GM04504 (cell line): ENCODE measurements around the gene CDH4.
"Not testable (repeated sequence)": the region's sequence is repeated elsewhere in the genome, so short reads cannot be mapped to it uniquely, and the experiment has no call there.

Experiments used
- DNase-seq: peaks from one replicate; pipeline ENCODE4 v3.0.0-alpha.2; 2012; ENCODE audit warnings: low read depth

CDH4 gene

DNA sequence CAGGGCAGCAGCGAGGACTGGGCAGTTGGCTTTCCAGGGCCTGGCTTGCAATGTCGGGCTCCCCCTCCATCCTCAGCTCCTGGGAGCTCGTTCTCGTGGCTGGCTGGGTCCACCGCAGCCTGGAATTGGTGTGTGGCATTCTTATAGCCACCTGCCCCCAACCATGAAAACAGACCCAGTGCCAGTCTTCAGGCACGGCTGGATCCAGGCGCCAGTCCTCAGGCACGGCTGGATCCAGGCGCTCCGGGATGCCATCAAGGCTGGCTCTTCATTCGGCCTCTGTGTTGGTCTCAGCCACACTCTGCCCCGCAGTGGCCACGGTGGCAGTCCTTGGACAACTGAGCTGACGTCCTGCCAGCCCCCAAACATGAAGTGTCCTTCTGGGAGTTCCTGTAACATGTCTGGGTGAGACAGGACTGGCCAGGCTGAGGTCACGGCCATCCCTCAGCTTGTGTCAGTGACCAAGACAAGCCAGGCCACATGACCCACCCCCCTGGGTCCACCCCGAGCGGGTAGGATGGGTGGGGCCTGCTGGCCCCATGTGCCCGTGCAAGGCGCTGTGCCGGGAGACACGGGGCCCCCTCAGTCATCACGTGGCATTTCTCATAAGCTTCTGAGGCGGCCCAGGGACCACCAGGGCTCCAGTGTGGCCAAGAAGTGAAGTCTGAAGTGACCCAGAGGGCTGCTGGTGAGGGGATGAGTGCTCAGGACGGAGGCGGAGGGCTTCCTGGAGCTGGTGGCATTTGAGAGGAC, 714.6 kb downstream of the CDH4 start:
- DNase-seq, result no peak

DNA sequence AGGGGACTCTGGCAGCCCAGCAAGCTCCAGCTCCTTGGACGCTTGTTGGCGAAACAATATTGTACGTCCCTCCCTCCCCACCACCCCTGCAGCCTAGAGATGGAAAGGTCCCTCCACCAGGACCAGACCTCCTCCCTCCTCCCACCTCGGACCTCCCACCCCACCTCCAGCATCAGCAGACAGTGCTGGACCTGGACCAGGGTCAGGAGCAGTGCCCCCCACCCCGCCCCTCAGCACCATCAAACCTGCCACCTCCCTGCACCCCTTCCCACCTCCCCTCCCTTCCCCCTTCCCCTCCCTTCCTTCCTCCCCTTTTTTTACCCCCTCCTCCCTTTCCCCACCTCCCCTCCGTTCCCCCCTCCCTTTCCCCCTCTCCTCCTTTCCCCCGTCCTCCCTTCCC, 715.2 kb downstream of the CDH4 start:
- DNase-seq, result no peak

- no peak for DNase-seq
Observed at GRCh38 chr20:61968036-61968810, 716.2 kb downstream of the CDH4 start.

GRCh38 chr20:61968932-61969331, 716.9 kb downstream of the CDH4 start:
- DNase-seq, result no peak

DNA sequence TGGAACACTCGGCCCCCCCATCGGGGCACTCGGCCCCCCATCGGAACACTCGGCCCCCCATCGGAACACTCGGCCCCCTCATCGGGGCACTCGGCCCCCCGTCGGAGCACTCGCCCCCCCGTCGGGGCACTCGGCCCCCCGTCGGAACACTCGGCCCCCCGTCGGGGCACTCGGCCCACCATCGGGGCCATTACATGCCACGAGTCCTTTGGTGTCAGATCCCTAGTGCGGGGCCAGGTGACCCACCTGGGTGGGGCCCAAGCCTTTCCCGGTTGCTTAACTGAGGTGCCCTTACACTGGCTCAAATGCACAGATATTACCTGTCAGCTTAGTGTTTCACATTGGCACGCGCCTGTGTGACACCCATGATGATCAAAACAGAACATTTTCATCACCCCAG, 717.7 kb downstream of the CDH4 start:
- DNase-seq, result no peak

DNA sequence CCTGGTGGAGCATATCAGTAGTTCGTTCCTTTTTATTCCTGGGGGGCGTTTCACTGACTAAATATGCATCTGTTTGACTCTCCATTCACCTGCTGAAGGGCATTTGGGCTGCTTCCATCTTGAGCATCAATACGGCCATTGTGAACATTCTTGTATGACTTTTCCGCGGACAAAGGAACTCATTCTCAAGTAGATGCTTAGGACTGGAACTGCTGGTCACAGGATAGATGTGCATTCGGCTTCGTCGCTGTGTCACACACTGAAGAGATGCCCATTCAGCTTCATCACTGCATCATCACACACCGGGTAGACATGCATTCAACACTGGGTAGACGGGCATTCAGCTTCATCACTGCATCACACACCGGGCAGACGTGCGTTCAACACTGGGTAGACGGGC, 718.3 kb downstream of the CDH4 start:
- no peak for DNase-seq

- DNase-seq, result not testable (repeated sequence)
Observed at GRCh38 chr20:61971595-61971994, 719.5 kb downstream of the CDH4 start.

DNA sequence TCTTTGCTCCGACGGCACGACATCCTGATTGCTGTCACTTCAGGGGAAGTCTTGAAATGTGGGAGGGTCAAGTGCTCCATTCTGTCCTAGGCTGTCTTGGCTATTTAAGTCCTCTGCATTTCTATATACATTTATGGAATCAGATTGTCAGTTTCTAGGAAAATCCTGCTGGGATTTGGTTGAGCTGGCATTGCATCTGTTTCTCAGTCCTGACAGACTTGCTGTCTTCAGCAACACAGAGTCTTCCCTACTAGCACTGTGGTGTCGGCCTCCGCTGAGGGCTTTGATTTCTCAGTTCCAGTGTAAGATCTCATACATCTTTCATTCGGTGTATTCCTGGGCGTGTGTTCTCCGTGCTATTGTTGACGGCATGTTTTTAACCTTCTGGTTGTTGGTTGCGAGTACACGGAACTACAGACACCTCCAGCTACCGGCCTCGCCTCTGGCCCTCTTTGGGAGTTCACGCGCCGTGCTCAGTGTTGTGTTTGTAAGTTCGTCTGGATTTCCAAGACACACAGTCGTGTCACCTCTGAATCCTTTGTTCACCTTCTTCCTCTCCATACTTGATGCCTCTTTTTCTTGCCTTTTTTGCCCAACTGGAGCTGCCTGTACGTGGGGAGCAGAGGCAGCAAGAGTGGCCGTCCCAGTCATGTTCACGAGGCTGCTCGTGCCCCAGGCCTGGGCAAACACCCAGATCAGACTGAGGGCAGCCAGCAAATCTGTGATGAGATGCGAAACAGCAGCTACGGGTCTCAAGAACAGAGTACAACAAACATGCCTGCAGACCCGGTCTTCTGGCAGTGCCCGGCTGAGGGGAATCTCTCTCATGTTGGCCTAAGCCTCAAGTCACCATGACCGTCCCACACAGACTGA, 720.8 kb downstream of the CDH4 start:
- no peak for DNase-seq

- DNase-seq, result no peak
Observed at GRCh38 chr20:61973515-61974356, 721.7 kb downstream of the CDH4 start.

DNA sequence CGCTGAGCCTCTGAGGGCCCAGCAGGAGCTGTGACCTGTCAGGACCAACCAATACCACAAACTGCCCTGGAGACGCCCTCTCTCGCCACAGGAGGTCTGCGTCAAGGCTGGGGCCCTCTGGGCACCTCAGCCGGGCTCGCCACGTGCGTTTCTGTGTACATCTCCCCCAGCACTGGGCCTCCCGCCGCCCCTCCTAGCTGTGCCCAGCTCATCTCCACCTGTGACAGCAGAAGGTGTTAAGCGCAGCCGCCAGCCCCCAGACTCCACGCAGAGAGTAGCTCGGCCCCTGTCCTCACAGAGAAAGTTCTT, 722.2 kb downstream of the CDH4 start:
- no peak for DNase-seq

- no peak for DNase-seq
Observed at GRCh38 chr20:61975407-61976129, 723.5 kb downstream of the CDH4 start.

DNA sequence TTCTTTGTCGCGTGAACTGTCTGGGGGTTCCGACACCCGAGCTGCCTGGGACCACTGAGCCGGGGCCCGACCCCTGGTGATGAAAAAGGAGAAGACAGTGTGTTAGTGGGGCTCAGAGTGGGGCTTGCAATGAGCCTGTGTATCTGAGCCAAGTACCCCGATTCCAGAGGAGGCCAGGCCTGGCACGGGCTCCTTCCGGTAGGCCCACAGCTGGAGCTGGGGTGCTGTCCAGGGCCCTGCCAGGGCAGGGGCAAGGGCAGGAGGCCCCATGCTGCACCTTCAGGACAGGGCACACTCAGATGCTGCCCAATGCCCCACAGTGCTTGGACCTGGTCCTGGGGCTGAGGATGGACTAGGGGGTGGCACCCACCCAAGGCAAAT, 724.2 kb downstream of the CDH4 start:
- no peak for DNase-seq

- DNase-seq, result no peak
Observed at GRCh38 chr20:61976644-61977418, 724.8 kb downstream of the CDH4 start.

- no peak for DNase-seq
Observed at GRCh38 chr20:61977419-61977786, 725.3 kb downstream of the CDH4 start.

DNA sequence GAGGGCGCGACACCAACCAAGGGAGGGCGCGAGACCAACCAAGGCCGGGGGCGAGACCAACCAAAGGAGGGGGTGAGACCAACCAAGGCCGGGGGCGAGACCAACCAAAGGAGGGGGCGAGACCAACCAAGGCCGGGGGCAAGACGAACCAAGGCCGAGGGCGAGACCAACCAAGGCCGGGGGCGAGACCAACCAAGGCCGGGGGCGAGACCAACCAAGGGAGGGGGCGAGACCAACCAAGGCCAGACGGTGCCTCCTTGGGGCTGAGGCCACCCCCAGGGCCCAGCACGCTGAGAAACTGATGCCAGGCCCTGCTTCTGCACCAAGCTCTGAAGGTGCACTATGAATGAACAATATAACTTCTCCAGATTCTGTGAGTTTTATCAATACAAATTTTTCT, 726.4 kb downstream of the CDH4 start:
- DNase-seq, result no peak

- no peak for DNase-seq
Observed at GRCh38 chr20:61979090-61979489, 727.0 kb downstream of the CDH4 start.

GRCh38 chr20:61979701-61980635, 727.9 kb downstream of the CDH4 start:
- DNase-seq, result no peak

DNA sequence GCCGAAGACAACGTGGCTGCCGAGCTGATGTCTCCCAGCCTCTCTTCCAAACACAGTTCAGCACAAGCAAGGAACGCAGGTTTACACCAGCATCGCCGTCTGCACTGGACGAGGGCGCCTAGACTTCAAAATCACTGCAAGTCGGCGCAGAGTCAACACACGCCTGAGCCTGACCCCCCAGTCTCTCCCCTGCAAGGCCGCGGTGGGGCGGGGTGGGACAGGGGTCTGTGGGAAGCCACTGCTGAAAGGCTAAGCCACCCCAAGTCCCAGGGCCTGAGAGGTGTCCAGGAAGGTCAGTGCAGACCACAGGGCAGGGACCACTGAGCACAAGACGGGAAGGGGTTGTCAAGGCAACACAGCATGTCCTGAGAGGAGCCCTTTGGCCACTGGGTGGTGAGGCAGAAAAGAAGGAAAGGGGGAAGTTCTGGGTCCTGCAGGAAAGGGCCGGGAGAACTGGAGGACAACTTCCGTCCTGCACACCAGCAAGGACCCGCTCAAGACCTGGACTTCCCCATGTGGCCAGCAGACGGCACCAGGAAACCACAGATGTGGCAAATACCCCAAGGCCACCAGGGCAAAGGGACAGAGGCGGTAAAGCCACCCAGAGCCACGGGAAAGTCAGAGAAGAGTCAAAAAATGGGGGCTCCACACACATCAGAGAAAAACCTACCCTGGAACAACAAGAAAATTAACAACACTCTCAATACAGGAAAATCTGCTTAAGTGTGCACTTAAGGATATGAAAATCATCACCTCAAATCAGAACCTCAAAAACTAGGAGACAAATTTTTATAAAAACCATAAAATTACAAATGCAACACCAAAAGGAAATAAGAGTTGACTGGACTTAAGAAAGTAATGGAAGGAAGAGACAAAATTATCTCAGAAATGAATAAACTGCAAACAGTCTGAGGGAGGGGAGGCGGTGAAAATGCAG, 728.9 kb downstream of the CDH4 start:
- peak; percentile 4 for DNase-seq
